A172 (cell line): ENCODE results near the gene NDFIP2. TPM values are rescaled to one million over a fixed set of nuclear protein-coding genes. Genes with fewer than 3 reads are reported as not detected.
"Not testable (repeated sequence)": the region's sequence is repeated elsewhere in the genome, so short reads cannot be mapped to it uniquely, and the experiment has no call there.

ENCODE experiments used
- DNase-seq: peaks from one replicate; pipeline ENCODE4 v3.0.0-alpha.2; 2015; ENCODE audit warnings: low spot score
- total RNA-seq: library from RNA; depleted of rRNA; stranded (reverse); fragments of >200 nt; shearing (Covaris generic); gene quantifications from 2 replicates; pipeline ENCODE4 v1.2.3, GENCODE V29; 2014

NDFIP2 gene
- total RNA-seq, 1 experiment from 2014 or later, result 33.8 TPM

DNA sequence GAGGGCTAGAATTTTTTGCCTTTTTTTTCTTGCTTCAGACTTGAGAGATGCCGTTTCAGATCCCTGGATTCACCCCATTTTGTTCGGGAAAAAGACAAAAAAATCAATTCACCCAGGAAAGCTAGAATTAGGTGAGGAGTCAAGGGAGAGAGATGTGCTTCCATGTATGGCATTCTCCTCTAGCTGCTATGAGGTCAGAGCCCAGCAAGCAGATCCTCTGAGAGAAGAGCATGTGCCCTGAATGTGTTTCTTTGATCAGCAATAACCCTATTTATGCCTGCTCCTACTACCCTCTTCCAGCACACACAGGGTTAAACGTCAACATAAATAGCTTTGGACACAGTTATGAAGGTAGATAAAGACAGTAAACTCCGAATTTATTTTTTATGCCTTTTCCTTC lies 53.6 kb downstream of the NDFIP2 start:
- no peak for DNase-seq

DNA sequence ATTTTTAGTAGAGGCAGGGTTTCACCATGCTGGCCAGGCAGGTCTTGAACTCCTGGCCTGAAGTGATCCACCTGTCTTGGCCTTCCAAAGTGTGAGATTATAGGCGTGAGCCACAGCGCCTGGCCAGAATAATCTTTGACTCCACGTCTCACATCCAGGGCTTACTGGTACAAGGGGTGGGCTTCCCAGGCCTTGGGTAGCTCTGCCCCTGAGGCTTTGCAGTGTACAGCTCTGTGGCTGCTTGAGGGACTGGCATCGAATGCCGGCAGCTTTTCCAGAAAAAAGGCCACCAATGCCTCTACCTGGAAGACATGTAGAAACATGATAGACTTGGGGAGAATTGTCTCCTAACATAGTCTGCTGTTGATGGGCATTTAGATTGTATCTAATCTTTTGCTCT lies 57.8 kb downstream of the NDFIP2 start:
- no peak for DNase-seq

DNA sequence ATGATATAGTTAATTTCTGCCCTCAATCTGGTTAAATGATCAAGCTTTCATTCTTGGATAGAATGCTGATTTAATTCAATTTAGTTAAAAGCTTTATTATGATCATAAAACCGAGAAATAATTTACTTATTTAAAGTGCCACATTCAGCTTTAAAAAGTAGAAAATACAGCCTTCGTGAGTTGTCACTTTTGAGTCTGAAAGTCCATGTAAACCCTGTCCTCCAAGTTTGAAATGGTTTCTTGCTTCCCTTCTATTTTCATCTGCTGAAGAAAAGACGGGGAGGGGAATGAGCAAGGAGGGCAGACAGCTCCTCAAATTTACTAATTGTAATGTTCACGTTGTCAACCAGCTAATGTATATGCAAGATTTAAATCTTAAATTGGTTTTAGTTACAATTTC lies 59.5 kb downstream of the NDFIP2 start:
- DNase-seq, result no peak

DNA sequence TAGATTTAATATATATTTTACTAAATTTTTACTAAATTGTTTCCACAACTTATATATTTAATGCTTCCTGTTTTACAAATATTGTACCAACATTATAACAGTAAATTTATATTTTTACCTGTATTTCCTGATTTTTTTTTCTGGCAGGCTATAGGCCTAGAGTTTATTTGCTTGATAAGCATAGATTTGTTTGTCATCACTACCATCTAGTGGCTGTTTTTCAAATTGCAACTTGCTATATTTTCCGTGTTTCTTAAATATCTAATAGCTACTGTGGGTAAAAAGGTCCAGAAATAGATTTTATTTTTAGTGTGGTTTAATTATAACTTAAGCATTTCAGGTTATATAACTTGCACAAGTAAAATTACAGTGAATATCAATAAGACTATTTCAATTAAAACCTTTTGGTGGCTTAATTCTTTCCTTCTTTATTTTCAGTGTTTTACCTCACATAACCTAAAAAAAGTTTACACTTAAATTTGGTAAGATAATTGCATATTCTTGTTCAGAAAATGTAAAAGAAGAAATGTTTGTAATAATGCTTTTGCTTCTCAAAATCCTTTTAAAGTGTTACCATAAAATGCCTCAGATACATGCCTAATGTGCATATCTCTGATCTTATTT lies 60.6 kb downstream of the NDFIP2 start:
- peak; percentile 48 for DNase-seq

DNA sequence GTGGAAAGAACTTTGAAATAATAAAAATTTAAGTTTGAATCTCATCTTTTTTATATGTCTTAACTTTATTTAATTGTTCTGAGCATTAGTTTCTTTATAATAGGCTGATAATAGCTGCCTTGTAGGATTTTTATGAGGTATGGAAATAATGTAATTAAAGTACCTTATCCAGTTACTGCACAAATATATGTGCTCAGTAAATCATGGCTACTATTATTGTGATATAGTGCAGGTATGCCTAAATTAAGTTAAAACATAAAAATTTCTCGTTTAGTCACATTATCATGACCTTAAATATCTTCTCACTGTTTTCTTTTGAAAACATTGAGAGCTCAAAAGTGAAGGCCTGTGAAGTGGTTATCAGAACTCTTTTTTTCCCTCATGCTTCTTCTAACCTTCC lies 62.9 kb downstream of the NDFIP2 start:
- DNase-seq, result no peak

DNA sequence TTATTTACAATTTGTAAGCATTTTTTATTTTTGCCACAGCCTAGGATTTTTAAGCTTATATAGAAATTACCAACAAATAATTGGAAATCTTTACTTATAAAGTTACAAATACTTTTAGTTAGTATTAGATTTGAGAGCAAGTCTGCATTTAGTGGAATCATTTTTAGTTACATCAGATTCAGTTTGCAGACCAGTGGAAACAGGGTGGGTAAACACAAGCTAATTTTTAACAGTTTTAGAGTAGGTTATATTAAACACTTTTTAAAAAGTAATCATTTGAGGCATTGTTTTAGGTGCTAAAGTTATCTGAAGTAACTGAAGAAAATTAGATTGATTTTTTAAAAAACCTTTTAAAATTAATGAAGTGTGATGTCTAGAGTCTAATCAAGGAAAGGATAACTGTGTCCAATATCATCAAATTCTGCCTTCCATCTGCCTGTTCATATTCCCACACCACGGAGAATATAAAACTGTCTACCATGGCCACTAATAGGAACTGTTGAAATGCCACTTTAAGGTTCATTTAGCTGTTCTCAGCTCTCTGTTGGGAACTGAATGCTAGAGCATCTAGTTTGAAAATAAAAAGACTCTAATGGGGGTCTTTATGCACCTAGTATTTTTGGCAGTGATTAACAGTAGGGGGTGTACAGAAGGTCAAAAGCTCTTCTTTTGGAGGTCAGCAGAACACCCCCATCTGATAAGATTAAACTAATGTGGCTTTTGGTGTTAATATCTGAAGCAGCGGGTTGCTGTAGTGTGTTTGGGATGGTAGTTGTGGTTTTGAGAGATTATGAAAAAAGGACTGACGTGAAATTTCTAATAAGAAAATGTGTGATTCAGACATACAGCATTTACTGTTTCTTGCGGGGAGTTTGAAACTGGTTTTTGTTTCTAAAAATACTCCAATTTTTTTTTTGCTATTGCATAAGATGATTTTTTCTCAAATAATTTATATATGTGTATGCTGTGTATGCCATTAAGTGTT lies 66.5 kb downstream of the NDFIP2 start:
- DNase-seq, result no peak

DNA sequence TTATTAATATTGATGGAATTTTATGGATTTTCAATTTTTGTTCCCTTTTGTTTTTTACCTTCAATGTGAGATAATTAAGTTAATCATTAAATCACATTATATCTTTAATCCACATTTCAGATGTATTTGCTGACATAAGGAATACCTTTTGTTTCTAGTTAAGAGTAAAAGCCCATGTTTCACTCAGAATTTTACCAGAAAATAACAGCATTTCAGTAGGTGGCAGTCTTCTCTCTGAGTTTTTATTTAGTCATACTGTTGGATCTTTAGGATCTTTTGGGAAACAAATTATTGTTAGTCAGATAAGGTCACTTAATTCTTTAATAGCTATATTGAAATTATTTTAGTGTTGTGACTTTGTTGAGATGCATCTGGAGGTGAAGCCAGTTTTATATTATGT lies 67.9 kb downstream of the NDFIP2 start:
- no peak for DNase-seq

DNA sequence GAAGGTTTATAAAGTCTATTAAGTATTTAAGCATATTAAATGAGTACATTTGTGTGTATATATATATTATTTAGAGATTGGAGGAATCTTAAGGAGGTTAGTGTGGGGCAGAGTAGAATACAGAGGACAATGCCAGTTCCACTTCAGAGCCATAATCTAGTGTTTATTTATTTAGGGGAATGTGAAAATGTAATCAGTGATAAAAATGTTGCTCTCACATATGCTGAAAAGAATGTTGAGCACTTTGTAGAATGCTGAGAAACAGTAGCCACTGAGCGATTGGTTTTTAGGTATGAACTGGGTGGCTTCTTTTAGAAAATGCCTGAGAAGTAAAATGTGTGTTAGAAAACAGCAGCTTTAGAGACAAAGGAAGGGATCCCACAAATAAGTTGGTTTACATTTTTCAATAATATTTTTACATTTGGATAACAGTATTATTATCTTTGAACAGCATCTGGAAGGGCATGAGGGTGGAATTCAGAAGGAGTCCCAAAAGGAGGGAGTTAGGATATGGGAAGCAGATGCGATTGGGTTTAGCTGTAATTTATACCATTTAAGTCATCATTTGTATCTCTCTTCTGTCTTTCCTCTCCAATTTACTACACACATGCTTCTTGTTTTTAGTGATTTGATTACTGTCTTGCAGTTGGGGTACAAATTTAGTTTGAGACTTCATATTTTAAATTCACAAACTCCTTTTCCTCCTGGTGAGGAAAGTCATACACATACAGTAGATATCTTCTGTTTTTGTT lies 68.6 kb downstream of the NDFIP2 start:
- DNase-seq, result no peak

DNA sequence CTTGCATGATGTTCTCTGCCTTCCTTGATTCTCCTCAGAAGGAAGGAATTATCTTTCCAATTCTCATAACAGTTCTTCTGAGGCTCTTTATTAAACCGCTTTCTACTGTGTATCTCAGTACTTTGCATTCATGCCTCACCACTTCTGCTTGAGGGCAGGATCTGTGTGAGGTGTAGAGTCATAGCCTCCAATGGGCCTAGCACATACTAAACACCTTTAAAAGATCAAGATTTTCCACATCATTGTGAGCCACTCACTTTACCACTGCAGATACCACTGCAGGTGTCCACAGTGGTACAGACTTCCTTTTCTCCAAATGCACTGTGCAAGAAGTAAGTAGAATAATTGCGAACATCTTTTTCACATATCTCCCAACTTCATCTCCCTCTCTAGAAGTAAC lies 76.7 kb downstream of the NDFIP2 start:
- no peak for DNase-seq

DNA sequence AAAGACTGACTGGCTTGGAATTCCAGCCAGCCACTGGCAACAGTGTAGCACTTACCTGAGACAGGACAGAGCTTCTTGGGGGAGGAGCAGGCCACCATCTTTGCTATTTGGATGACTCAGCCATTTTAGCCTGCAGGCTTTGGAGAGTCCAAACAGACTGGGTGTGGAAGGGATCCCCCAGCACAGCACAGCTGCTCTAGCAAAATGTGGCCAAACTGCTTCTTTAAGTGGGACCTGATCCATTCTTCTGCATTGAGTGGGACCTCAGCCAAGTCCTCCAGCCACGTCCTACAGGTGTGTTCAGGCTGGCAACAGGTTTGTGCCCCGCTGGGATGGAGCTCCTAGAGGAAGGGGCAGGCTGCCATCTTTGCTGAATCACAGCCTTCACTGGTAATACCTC lies 80.0 kb downstream of the NDFIP2 start:
- DNase-seq, result no peak

DNA sequence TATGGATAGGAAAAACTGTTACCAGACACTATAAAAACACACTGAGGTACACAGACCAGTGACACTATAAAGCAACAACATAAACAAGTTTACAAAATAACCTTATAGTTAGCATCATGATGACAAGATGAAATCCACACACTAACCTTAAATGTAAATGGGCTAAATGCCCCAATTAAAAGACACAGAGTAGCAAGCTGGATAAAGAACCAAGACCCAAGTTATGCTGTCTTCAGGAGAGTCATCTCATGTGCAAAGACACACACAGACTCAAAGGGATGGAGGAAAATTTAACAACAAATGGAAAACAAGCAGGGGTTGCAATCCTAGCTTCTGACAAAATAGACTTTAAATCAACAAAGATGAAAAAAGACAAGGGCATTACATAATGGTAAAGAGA lies 81.6 kb downstream of the NDFIP2 start:
- no peak for DNase-seq

DNA sequence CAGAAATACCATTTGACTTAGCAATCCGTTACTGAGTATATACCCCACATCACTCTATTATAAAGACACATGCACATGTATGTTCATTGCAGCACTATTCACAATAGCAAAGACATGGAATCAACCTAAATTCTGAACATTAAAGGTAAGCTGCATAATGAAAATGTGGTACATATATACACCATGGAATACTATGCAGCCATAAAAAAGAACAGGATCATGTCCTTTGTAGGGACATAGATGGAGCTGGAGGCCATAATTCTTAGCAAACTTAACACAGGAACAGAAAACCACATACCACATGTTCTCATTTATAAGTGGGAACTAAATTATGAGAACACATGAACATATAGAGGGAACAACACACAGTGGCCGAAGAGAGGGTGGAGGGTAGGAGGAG lies 85.2 kb downstream of the NDFIP2 start:
- no peak for DNase-seq

DNA sequence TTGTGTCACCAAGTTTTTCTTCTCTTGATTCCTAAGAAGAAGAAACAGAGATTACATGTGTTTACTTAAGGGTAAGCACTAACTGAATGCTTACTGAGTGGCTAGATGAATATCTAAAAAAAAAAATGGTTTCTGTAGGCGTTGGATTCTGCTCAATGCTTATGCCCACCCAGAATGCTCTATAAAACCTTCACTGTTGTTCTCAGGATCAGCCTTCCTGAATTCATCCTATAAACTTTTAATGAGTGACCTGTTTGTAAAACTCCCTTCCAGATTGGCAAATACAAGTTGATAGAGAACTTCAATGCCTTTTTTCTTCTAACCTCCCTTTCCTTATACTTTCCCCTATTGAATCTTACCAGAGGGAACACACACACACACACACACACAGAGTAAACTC lies 90.2 kb downstream of the NDFIP2 start:
- no peak for DNase-seq

DNA sequence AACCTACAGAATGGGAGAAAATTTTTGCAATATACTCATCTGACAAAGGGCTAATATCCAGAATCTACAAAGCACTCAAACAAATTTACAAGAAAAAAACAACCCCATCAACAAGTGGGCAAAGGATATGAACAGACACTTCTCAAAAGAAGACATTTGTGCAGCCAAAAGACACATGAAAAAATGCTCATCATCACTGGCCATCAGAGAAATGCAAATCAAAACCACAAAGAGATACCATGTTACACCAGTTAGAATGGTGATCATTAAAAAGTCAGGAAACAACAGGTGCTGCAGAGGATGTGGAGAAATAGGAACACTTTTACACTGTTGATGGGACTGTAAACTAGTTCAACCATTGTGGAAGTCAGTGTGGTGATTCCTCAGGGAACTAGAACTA lies 92.9 kb downstream of the NDFIP2 start:
- not testable (repeated sequence) for DNase-seq

DNA sequence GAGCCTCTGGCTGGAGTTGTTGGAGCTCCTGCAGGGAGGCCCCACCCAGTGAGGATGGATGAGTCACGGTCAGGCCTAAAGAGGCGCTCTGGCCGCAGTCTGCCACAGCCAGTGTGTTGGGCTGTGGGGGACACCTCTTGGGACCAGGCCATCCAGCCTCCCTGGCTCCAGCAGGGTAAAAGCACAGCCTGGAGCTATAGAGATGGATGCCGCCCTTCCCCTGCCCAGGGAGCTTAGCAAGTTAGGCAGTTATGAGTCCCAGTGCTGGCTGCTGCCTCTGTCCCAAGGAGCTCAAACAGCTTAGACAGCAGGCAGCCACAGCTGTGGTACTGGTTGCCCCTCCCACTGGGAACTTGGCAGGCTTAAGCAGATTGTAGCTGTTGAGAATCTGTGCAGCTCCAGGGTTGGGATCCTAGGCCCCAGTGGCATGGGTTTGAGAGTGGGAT lies 100.9 kb downstream of the NDFIP2 start:
- DNase-seq, result peak; percentile 81

DNA sequence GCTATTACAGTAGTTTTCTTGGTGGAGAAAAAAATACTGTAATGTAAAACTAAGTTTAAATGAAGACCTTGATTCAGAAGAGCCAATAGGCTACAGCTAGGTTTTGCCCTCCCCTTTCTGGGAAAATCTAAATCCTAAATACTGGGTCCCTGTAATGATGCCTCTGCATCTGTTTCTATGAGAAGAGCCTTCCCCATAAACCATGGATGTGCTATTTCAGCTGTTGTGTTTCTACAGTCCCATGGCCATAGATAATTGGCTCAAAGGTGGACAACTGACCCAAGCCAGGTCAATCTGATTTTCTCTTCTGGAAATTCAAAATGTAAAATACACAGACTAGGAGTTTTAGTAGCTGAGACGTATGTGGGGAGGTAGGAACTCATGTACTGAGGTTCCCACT lies 101.9 kb downstream of the NDFIP2 start:
- no peak for DNase-seq

DNA sequence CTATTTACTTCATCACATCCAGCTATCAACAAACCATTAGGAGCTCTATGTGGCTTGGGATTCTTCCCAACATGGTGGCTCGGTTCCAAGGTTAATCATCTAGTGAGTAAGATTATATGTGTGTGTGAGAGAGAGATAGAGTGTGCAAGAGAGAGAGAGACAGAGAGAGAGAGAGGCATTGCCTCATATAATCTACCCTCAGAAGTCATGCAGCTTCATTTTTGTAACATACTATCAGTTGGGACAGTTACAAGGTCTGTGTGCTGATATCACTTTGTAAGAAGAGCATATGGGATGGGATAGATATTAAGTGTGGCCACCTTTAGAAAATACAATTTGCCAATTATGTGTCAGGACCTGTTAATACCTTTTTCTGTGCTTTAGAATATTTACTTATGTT lies 104.1 kb downstream of the NDFIP2 start:
- no peak for DNase-seq

DNA sequence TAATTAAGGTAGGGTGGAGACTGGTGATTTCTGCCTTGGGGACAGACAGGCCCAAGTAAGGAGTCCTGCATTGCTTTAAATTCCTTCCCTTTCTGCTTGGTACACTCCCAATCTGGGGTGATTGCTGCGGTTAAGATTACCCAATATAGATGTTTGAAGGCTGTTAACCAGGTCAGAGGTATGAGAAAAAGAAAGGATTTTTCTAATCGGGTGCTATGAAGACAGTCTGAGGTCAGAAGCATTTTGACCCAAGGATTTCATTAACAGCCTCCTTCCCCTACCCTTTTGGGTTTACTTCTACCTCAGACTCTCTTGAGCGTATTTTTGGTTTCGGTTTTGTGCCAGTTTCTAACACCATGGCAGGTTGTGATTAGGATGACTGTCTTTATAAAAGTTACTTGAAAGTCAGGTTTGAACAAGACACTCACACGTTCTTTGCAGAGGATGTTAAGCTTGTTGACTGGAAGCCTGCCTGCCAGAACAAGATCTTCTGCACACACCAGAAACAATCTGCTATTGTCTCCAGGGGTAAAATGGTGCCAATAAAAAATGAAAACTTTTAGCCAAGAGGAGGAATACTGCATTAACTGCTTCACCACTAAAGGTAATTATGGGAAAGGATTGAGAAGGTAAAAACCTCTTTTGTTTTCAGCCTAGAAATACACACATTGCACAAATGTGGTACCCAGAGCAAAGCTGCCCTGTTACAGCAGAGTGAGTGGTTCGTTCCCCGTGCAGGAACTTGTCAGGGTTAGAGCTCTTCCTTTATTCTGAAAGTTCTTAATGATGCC lies 108.8 kb downstream of the NDFIP2 start:
- DNase-seq, result no peak

DNA sequence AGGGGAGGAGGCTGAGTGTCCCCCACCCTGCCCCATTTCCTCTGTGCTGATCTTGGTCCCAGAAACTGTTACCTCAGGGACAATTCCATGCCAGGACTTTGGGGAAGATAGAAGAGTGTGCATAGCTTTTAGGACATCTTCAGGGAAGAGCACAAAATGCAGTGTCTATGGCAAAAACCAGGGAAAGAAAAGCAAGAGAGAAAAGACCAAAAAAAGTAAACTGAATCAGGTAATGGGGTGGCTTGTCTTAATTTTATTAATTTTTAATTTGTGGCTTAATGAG lies 109.4 kb downstream of the NDFIP2 start:
- no peak for DNase-seq

DNA sequence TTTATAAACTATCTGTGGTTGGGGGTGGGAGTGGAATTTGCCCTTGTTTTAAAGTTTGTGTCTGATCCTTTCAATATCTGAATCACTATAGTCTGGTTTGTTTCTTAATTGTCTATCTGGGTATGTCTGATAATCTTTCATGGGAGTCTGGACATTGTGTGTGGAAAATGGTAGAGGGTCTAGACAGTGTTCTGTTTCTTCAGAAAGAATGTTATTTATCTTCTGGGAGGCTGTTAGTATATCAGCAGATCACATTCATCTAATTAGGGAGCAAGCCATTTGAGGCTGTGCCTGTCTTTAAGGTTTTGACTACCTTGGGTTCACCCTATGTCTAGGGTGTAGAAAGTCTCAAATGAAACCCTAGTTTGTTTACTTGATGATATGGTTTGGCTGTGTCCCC lies 110.5 kb downstream of the NDFIP2 start:
- DNase-seq, result no peak

DNA sequence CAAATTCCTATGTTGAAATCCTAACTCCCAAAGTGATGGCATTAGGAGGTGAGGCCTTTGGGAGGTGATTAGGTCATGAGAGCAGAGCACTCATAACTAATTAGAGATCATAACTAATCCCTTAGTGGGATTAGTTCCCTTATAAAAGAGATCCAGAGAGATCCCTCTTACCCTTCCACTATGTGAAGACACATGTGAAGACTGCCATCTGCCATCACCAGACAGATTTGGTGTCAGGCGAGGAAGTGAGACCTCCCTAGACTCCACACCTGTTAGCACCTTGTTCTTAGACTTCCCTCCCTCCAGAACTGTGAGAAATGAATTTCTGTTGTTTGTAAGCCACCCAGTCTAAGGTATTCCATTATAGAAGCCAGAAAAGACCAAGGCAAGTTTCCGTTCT lies 112.2 kb downstream of the NDFIP2 start:
- no peak for DNase-seq
